Measurements from ENCODE around the gene AP1G2.
"Not testable (repeated sequence)": the region's sequence is repeated elsewhere in the genome, so short reads cannot be mapped to it uniquely, and the experiment has no call there.

AP1G2 gene

DNA sequence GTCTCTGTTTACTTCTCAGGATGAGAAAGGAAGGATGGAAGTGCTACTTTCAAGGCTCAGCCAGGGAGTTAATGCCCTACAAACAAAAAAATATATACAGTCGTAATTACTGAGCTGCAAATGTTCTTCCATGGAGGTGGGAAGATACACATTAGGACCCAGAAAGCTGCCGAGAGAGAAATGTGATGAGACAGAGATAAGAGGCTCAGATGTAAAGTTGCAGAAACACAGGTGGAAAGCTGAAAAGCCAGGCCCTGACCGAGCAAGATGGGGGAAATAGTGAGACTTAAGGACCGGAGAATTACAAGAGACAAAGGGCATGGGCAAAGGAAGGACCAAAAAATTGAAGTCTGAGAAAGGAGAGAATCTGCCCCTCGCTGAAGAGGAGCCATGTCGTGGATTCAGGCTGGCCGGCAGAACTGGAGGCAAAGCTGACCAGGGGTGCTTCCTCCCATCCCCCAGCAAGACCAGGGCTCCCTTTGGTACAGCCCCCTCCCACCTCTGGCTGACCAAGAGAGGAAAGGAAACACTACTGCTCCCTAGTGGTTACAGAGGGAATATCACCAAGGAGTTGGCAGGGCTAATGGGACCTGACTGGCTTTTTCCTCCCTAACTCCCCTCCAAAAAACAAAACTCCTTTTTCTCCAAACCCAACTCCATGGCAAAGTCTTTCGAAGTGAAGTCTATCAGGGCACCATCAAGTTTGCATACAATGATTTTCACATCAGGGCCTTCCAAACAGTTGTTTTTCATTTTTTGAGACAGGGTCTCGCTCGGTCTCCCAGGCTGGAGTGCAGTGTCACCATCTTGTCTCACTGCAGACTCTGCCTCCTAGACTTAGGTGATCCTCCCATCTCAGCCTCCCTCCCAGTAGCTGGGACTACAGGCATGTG lies 28.1 kb downstream of the AP1G2 start:
- Histone ChIP-seq H3K4me3 (ENCODE audit: low read depth, low read length) (peak overlapping the region; percentile 31), H3K36me3 (ENCODE audit: control insufficient read depth, insufficient read depth, low read length) (no peaks in the 10 kb centered on the region)
- TF ChIP-seq, protein P1, sequence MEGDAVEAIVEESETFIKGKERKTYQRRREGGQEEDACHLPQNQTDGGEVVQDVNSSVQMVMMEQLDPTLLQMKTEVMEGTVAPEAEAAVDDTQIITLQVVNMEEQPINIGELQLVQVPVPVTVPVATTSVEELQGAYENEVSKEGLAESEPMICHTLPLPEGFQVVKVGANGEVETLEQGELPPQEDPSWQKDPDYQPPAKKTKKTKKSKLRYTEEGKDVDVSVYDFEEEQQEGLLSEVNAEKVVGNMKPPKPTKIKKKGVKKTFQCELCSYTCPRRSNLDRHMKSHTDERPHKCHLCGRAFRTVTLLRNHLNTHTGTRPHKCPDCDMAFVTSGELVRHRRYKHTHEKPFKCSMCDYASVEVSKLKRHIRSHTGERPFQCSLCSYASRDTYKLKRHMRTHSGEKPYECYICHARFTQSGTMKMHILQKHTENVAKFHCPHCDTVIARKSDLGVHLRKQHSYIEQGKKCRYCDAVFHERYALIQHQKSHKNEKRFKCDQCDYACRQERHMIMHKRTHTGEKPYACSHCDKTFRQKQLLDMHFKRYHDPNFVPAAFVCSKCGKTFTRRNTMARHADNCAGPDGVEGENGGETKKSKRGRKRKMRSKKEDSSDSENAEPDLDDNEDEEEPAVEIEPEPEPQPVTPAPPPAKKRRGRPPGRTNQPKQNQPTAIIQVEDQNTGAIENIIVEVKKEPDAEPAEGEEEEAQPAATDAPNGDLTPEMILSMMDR (IDR thresholded peaks at IDR 0.05), result peak; percentile 85

GRCh38 chr14:23538785-23539184 lies 28.8 kb downstream of the AP1G2 start:
- TF ChIP-seq, protein P1 (IDR thresholded peaks at IDR 0.05), result no peak
- H3K4me3 ChIP-seq (ENCODE audit: low read depth, low read length), result peak overlapping the region; percentile 31
- no peak overlapping the region for H3K9ac ChIP-seq
- H3K9me3 ChIP-seq (ENCODE audit: control insufficient read depth, low read length), result no peaks in the 10 kb centered on the region
- H2AFZ ChIP-seq, result peak overlapping the region; percentile 87
- peak overlapping the region; percentile 82 for H3K27ac ChIP-seq
- no peaks in the 10 kb centered on the region for H3K36me3 ChIP-seq (ENCODE audit: control insufficient read depth, insufficient read depth, low read length)
- peak overlapping the region; percentile 45 for H3K4me2 ChIP-seq (ENCODE audit: low read length)
- H3K79me2 ChIP-seq, result peaks cover 9% of the 10 kb centered on the region
- no peaks in the 10 kb centered on the region for H3K27me3 ChIP-seq (ENCODE audit: control insufficient read depth, insufficient read depth, low read length)
- peaks cover 14% of the 10 kb centered on the region for H3K4me1 ChIP-seq

More for the DNA sequence above, 28.1 kb downstream of the AP1G2 start:
- Histone ChIP-seq H3K79me2 (peaks cover 9% of the 10 kb centered on the region), H3K9me3 (ENCODE audit: control insufficient read depth, low read length) (no peaks in the 10 kb centered on the region), H3K9ac (no peak overlapping the region), H3K27me3 (ENCODE audit: control insufficient read depth, insufficient read depth, low read length) (no peaks in the 10 kb centered on the region), H3K4me1 (peaks cover 14% of the 10 kb centered on the region), H2AFZ (peak overlapping the region; percentile 87), H3K27ac (peak overlapping the region; percentile 82), H3K4me2 (ENCODE audit: low read length) (peak overlapping the region; percentile 45)

GRCh38 chr14:23538050-23538718 lies 29.4 kb downstream of the AP1G2 start:
- H3K4me1 ChIP-seq, result peaks cover 14% of the 10 kb centered on the region
- no peak overlapping the region for H3K9ac ChIP-seq
- H3K36me3 ChIP-seq (ENCODE audit: control insufficient read depth, insufficient read depth, low read length), result no peaks in the 10 kb centered on the region
- H3K27me3 ChIP-seq (ENCODE audit: control insufficient read depth, insufficient read depth, low read length), result no peaks in the 10 kb centered on the region
- H3K4me3 ChIP-seq (ENCODE audit: low read depth, low read length), result no peak overlapping the region
- no peaks in the 10 kb centered on the region for H3K9me3 ChIP-seq (ENCODE audit: control insufficient read depth, low read length)
- H2AFZ ChIP-seq, result peak overlapping the region; percentile 87
- TF ChIP-seq, protein P1 (IDR thresholded peaks at IDR 0.05), result no peak
- no peak overlapping the region for H3K4me2 ChIP-seq (ENCODE audit: low read length)
- H3K27ac ChIP-seq, result peak overlapping the region; percentile 82
- H3K79me2 ChIP-seq, result peaks cover 11% of the 10 kb centered on the region

DNA sequence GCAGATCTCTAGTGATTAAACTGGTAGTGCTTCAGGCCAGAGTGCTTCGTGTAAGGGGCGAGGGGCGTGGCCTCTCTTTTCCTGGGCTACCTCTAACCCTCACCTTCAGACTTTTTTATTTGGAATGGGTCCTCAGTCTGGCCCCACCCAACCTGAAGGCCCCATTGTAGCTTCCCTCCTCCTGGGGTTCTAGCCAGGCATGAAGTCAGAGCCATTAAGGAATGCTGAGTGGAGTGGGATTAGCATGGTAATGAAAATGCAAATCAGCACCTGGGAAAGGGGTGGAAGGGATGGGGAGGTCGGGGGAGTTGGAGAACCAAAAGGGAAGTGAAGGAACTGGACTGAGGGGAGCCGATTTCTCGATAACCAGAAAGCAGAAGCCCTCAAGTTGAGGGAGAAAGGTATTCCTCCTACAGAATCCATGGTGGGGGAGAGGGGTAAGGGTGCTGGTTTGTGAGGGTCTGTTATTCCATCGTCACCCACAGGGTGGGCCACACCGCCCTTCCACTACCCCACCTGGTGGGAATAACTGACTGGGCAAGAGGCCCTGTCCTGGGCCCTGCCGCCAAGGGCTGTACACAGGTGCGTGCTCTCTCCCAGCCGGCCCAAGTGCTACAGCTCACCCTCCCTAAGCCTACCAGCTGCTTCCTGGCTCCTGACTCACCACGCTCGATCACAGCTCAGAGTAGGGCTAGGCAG lies 30.1 kb downstream of the AP1G2 start:
- Histone ChIP-seq H3K4me3 (ENCODE audit: low read depth, low read length) (no peak overlapping the region), H3K4me1 (peaks cover 18% of the 10 kb centered on the region), H3K27me3 (ENCODE audit: control insufficient read depth, insufficient read depth, low read length) (no peaks in the 10 kb centered on the region), H3K9ac (no peak overlapping the region), H3K79me2 (peaks cover 18% of the 10 kb centered on the region), H3K4me2 (ENCODE audit: low read length) (no peak overlapping the region), H3K27ac (no peak overlapping the region), H2AFZ (no peak overlapping the region), H3K36me3 (ENCODE audit: control insufficient read depth, insufficient read depth, low read length) (no peaks in the 10 kb centered on the region), H3K9me3 (ENCODE audit: control insufficient read depth, low read length) (no peaks in the 10 kb centered on the region)
- TF ChIP-seq, protein P1 (IDR thresholded peaks at IDR 0.05), result no peak

DNA sequence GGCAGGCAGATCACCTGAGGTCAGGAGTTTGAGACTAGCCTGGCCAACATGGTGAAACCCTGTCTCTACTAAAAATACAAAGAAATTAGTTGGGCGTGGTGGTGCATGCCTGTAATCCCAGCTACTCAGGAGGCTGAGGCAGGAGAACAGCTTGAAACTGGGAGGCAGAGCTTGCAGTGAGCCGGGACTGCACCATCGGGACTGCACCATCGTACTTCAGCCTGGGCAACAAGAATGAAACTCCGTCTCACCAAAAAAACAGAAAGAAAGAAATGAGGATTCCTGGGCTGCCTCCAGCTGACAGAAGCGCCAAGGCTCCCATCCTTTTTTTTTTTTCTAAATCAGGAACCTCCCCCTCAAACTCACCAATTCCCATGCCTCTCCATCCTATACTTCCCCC lies 30.7 kb downstream of the AP1G2 start:
- H3K4me1 ChIP-seq, result peaks cover 19% of the 10 kb centered on the region
- H3K36me3 ChIP-seq (ENCODE audit: control insufficient read depth, insufficient read depth, low read length); H3K27ac ChIP-seq; H2AFZ ChIP-seq; H3K9ac ChIP-seq; H3K27me3 ChIP-seq (ENCODE audit: control insufficient read depth, insufficient read depth, low read length); H3K4me2 ChIP-seq (ENCODE audit: low read length); H3K4me3 ChIP-seq (ENCODE audit: low read depth, low read length); H3K9me3 ChIP-seq (ENCODE audit: control insufficient read depth, low read length): not testable (repeated sequence)
- peaks cover 20% of the 10 kb centered on the region for H3K79me2 ChIP-seq
